ENCODE results near the gene BSN.

Gene BSN

DNA sequence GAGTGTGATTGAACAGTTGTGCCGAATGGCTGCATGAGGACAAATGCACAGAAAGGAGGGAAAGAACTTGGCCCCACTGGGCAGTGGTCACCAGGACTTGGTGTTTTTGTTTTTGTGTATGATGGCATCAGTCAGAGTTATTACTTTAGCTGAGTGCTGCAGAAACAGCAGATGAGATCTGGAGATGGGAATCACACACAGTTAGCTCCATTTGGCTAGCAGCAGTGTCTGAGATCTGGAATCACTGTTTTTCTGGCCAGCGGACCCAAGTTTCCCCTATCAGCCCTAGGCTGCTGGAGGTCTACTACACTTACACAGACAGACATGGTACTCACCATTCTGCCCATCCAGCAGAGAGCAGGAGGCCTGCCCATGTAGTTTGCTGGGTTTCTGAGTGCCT is 74.0 kb downstream of the BSN start:
- DNase-seq (ENCODE audit: low read depth) = no peak

- no peak for DNase-seq (ENCODE audit: low read depth)
These were observed 75.2 kb downstream of the BSN start for GRCh38 chr3:49629451-49629850.

DNA sequence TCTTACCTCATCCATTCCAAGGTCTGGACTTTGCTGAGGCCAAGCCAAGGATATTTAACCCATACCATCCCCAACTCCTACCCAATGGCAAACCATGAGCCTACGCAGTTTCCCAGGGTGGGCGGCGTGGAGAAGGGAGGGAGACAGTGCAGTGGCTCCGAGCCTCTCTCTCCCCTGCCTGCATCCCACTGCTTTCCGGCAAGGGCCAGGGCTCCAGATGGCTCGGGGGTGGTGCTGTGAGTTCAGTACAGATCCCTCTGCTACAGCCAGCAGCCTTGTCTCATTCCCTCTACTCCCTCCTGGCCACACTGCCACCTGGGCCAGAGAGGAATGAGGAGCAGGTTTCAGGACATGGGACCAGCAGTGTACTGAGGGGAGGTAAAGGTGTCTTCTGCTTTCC is 75.6 kb downstream of the BSN start:
- no peak for DNase-seq (ENCODE audit: low read depth)

DNA sequence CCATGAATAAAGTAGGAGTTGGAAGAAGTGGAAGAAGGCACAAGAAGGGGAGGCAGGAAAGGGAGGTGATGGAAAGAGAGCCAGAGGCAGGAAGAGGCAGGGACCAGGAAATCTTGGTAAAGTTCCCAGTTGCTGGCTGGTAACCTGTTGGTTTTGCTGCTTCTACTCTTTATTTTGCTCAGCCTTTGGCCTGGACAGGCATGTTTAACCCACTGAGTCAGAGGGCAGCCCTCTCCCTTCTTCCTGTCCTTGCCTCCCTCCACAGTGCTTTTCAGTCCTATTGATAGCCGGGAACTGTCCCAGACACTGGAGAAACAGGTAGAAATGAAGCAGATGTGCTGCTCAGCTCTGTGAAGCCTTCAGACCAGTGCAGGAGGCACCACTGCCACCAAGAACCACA is 76.5 kb downstream of the BSN start:
- no peak for DNase-seq (ENCODE audit: low read depth)

GRCh38 chr3:49634736-49635135 is 80.5 kb downstream of the BSN start:
- DNase-seq (ENCODE audit: low read depth) = no peak

- DNase-seq (ENCODE audit: low read depth) = no peak
These were observed 82.8 kb downstream of the BSN start for GRCh38 chr3:49636883-49637609.

GRCh38 chr3:49638445-49638844 is 84.2 kb downstream of the BSN start:
- DNase-seq (ENCODE audit: low read depth) = no peak

DNA sequence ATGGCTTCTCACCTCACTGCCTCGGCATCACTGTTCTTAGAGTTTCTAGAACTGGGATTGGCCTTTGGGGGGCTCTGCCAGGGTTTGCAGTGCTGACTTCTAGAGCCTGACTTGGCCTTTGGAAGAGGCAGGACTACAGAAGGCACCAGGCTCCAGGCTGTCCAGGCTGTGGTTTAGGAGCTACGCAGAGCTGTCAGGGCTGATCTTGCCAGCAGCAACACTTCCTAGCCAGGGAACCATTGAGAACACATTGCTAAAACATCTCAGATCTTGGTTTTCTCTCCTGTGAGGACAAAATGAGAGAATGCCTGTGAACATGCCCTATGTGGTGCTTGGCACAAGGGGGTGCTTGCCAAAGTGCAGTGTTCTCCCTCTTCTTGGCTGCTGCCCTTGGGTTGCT is 85.3 kb downstream of the BSN start:
- DNase-seq (ENCODE audit: low read depth) = no peak

GRCh38 chr3:49641292-49641691 is 87.0 kb downstream of the BSN start:
- no peak for DNase-seq (ENCODE audit: low read depth)

DNA sequence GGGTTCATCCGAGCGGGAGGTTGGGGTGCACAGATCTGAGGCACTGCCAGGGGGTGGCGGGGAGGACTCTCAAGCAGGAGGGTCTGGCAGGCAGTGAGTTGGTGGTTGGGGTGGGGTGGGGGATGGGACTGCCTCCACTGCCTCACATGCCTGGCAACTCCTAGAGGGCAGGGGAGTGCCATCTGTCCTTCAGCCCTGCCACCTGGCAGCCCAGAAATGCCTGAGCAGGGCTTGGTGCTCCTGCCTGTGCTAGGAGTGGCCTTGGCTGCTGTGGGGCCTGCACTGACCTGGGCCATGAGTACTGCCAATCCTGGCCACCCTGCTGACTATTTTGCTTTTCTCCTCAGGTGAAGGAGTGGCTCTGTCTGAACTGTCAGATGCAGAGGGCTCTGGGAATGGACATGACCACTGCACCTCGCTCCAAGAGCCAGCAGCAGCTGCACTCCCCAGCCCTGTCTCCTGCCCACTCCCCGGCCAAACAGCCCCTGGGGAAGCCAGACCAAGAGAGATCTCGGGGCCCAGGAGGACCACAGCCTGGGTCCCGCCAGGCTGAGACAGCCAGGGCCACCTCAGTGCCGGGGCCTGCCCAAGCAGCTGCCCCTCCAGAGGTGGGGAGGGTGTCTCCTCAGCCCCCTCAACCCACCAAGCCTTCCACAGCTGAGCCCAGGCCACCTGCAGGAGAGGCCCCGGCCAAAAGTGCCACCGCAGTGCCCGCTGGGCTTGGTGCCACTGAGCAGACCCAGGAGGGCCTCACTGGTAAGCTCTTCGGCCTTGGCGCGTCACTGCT is 87.8 kb downstream of the BSN start:
- no peak for DNase-seq (ENCODE audit: low read depth)

- no peak for DNase-seq (ENCODE audit: low read depth)
These were observed 88.5 kb downstream of the BSN start for GRCh38 chr3:49642708-49643145.

GRCh38 chr3:49644684-49645083 is 90.4 kb downstream of the BSN start:
- DNase-seq (ENCODE audit: low read depth) = no peak

DNA sequence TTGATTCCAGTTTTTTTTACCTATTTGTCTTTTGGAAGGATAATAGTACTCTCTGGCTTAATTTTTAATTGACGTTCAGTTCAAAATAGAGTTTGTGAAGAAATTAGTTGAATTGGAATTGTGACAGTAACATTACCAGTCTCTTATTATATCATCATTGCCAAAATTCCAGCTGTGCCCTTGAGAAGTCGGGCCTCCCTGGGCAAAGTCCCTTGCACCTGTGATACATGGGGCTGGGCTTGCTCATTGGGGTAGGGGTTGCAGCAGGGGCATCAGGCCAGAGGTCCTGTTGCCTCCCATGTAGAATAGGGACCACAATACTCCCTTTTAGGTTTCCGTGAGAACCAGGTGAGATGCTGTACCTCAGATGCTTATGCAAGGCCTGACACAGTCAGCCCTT is 92.0 kb downstream of the BSN start:
- DNase-seq (ENCODE audit: low read depth) = no peak

DNA sequence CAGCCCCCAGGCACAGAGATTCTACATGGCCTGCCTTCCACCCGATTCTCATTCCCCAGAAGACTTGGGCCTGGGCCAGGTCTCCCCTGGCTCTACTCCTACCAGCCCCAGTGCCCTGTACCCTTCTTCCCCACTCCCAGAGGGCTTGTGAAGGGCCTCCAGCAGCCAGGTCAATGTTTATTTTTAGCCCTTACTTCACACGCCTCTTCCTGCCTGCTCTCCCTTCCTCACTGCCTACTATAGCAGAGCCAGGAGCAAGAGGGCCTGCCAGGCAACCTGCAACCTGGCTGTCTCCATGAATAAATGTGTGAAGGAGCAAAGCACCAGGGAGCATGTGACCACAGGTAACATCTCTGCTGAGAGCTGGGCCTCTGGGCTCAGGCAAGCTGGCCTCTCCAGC is 93.5 kb downstream of the BSN start:
- DNase-seq (ENCODE audit: low read depth) = no peak

DNA sequence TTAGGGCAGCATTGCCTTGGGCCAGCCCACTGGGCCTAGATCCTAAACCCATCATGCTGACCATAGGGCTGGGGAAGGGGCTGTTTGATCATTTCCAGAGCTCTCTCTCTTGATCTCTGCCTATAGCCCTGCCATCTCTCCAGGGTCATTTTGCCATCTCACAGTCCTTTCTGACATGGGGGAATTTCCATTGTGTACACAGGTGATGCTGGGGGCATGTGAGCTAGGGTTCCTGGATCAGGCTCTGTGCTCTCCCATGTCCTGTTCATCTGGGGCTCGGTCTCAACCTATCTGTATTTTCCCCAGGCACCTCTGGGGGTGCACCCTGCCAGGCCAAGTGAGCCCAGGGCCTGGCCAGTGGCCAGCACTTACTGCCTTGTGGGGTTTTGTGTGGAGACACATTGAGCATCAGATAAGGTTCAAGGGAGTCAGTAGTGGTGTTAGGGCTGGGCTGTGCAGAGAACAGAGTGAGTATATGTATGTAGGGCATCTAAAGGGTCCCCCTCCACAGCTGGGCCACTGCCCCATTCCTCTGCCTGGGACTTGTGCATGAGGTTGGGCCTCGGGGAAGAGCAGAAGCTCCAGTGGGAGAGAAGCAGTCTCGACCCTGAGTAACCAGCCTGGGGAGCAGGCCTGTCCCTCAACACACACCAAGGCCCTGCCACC is 94.2 kb downstream of the BSN start:
- DNase-seq (ENCODE audit: low read depth) = no peak

- DNase-seq (ENCODE audit: low read depth) = no peak
These were observed 95.3 kb downstream of the BSN start for GRCh38 chr3:49649576-49649975.

- no peak for DNase-seq (ENCODE audit: low read depth)
These were observed 95.9 kb downstream of the BSN start for GRCh38 chr3:49650177-49650576.

GRCh38 chr3:49650637-49651036 is 96.4 kb downstream of the BSN start:
- no peak for DNase-seq (ENCODE audit: low read depth)

GRCh38 chr3:49652218-49652902 is 98.1 kb downstream of the BSN start:
- DNase-seq (ENCODE audit: low read depth) = no peak

DNA sequence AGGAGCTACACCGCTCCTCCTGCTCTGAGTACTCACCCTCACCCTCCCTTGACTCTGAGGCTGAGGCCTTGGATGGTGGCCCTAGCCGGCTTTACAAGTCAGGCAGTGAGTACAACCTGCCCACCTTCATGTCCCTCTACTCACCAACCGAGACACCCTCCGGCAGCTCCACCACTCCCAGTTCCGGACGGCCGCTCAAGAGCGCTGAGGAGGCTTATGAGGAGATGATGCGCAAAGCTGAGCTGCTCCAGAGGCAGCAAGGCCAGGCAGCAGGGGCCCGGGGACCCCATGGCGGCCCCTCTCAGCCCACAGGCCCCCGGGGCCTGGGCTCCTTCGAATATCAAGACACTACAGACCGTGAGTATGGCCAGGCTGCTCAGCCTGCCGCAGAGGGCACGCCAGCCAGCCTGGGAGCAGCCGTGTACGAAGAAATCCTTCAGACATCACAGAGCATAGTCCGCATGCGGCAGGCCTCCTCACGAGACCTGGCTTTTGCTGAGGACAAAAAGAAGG is 98.7 kb downstream of the BSN start:
- no peak for DNase-seq (ENCODE audit: low read depth)

DNA sequence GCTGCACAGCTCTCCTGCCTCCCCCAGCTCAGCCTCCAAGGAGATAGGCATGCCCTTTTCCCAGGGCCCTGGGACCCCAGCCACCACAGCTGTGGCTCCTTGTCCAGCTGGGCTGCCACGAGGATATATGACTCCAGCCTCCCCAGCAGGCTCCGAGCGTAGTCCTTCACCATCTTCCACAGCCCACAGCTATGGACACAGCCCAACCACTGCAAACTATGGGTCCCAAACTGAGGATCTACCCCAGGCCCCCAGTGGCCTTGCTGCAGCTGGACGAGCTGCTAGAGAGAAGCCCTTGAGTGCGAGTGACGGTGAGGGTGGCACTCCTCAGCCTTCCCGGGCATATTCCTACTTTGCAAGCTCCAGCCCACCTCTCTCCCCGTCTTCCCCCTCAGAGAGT is 99.3 kb downstream of the BSN start:
- no peak for DNase-seq (ENCODE audit: low read depth)

GRCh38 chr3:49654176-49654825 is 100.0 kb downstream of the BSN start:
- DNase-seq (ENCODE audit: low read depth) = no peak
